Endothelial cell of umbilical vein (primary cell): Measurements from ENCODE around the gene GC. TPM values are rescaled to one million over a fixed set of nuclear protein-coding genes. Genes with fewer than 3 reads are reported as not detected.

Experiments used
- BruUV-seq: library from RNA; stranded (reverse); fragments of 400-500 nt; replicated peaks from 2 replicates; lab custom pipeline; 2021; lab: Mats Ljungman, UMichigan
- CTCF ChIA-PET: fragments of 300-600, 350-600 bp; sonication (Branson Sonifier 250); formaldehyde crosslinking; loops from one replicate; lab custom pipeline; 2021; ENCODE audit warnings: antibody characterized with exemption, inconsistent platforms; lab: Charles Lee
- POLR2A ChIA-PET: fragments of 300-600, 350-600 bp; sonication (Branson Sonifier 250); formaldehyde crosslinking; loops from one replicate; lab custom pipeline; 2021; ENCODE audit warnings: antibody characterized with exemption, inconsistent platforms; lab: Charles Lee
- DNase-seq: peaks from one replicate; pipeline ENCODE4 v3.0.0-alpha.2; 2011; ENCODE audit warnings: low read depth, low spot score
- FAIRE-seq: peaks from 2 replicates; lab custom pipeline; 2011; peaks lifted over from hg19 to GRCh38; lab: Jason Lieb, UNC
- H2AFZ ChIP-seq: 2 replicates; pipeline ENCODE4 v1.6.0; 2012; ENCODE audit warnings: low read depth, low read length, control low read depth, inconsistent platforms
- H3K27ac ChIP-seq: 2 replicates; pipeline ENCODE4 v1.5.1; 2011; ENCODE audit warnings: low read depth, mild to moderate bottlenecking, control low read depth, low read length, moderate library complexity; ENCODE audit not compliant: insufficient read depth
- H3K27me3 ChIP-seq, 2 experiments: 2 replicates each; pipeline versions ENCODE4 v1.6.0 to v1.6.1; 2011; ENCODE audit warnings: low read length in 2 of 2, mixed read lengths in 1 of 2; ENCODE audit not compliant: control insufficient read depth in 2 of 2, insufficient read depth in 2 of 2
- H3K36me3 ChIP-seq, 2 experiments: 2 replicates in 1 of 2; 3 replicates in 1 of 2; pipeline ENCODE4 v1.5.1; 2011; ENCODE audit warnings: low read length in 2 of 2, mild to moderate bottlenecking in 1 of 2, moderate library complexity in 1 of 2; ENCODE audit not compliant: control insufficient read depth in 2 of 2, insufficient read depth in 2 of 2; ENCODE audit errors: extremely low read depth in 1 of 2
- H3K4me1 ChIP-seq: 3 replicates; pipeline ENCODE4 v1.5.1; 2011; ENCODE audit warnings: mild to moderate bottlenecking, low read length; ENCODE audit not compliant: control insufficient read depth, insufficient read depth; ENCODE audit errors: extremely low read depth
- H3K4me2 ChIP-seq: 2 replicates; pipeline ENCODE4 v1.6.1; 2011; ENCODE audit warnings: low read length, control low read depth, mixed read lengths; ENCODE audit not compliant: insufficient read depth
- H3K4me3 ChIP-seq, 3 experiments: fragments of 200-600 bp in 1 of 3; sonication (generic), shearing (Covaris generic) in 1 of 3; replicated peaks in 1 of 3; 2 replicates each; pipeline ENCODE4 v1.5.1; 2011 to 2016; ENCODE audit warnings: control low read depth in 3 of 3, low read length in 3 of 3, mild to moderate bottlenecking in 2 of 3, inconsistent platforms in 1 of 3, low read depth in 1 of 3, moderate library complexity in 1 of 3; ENCODE audit not compliant: insufficient read depth in 1 of 3
- H3K79me2 ChIP-seq: 2 replicates; pipeline ENCODE4 v1.6.0; 2012; ENCODE audit warnings: low read length, inconsistent platforms; ENCODE audit not compliant: control insufficient read depth, insufficient read depth
- H3K9ac ChIP-seq: replicated peaks from 2 replicates; pipeline ENCODE3; 2011; ENCODE audit warnings: low read length, control low read depth; ENCODE audit not compliant: insufficient read depth; ENCODE audit errors: extremely low read depth
- H3K9me1 ChIP-seq: replicated peaks from 3 replicates; pipeline ENCODE4 v1.6.0; 2011; ENCODE audit warnings: mild to moderate bottlenecking, low read length; ENCODE audit not compliant: control insufficient read depth, insufficient read depth; ENCODE audit errors: extremely low read depth
- H3K9me3 ChIP-seq: replicated peaks from 2 replicates; pipeline ENCODE4 v1.5.1; 2012; ENCODE audit warnings: low read length, inconsistent platforms; ENCODE audit not compliant: control insufficient read depth, insufficient read depth
- H4K20me1 ChIP-seq: replicated peaks from 2 replicates; pipeline ENCODE3; 2011; ENCODE audit warnings: mild to moderate bottlenecking, low read length; ENCODE audit not compliant: control insufficient read depth, insufficient read depth; ENCODE audit errors: extremely low read depth
- FOS ChIP-seq: IDR thresholded peaks from 2 replicates; pipeline ENCODE4 v1.6.1; 2011; ENCODE audit warnings: mild to moderate bottlenecking, low read length, moderate library complexity, borderline replicate concordance; ENCODE audit not compliant: insufficient read depth
- MAX ChIP-seq: IDR thresholded peaks from 2 replicates; pipeline ENCODE4 v1.6.1; 2011; ENCODE audit not compliant: insufficient read depth, insufficient read length
- MYC ChIP-seq: IDR thresholded peaks from one replicate; pipeline ENCODE4 v1.6.1; 2011; ENCODE audit warnings: mild to moderate bottlenecking, low read depth, low read length
- POLR2A ChIP-seq: IDR thresholded peaks from 2 replicates; pipeline ENCODE4 v1.6.1; 2012; ENCODE audit warnings: low read depth, mild to moderate bottlenecking, control low read depth, low read length
- dilution Hi-C: fragments of 300-500 bp; cut with MboI; formaldehyde crosslinking; loops from one replicate; pipeline ENCODE4 v1.15.0; 2019; ENCODE audit warnings: low sequenced_read_pairs; ENCODE audit not compliant: extremely low pct_ligation_motif_present
- intact Hi-C: fragments of 100-400 bp; cut with micrococcal nuclease; formaldehyde crosslinking; loops from one replicate; pipeline ENCODE4 v1.10.0; 2022
- polyA plus RNA-seq, 4 experiments: library from polyadenylated mRNA; depleted of rRNA in 3 of 4; stranded (reverse) in 3 of 4; unstranded in 1 of 4; fragments of >200 nt; gene quantifications; 2 replicates each; pipeline versions ENCODE4 v1.2.1 to v1.2.3, GENCODE V29; 2011 to 2012; ENCODE audit warnings: missing spikeins in 1 of 4
- total RNA-seq: library from RNA; stranded (reverse); gene quantifications from 2 replicates; pipeline ENCODE4 v1.2.3, GENCODE V29; 2021

GC gene
- total and polyA plus RNA-seq, 2 donors (not counting 3 experiments of a cell fraction or from before 2014, with no cell fraction given), result not detected

GRCh38 chr4:71765821-71766383, 18.0 kb downstream of the GC start:
- Histone ChIP-seq H3K9me3 (no peaks in the 10 kb centered on the region), H2AFZ (no peak overlapping the region), H3K4me1 (no peaks in the 10 kb centered on the region), H3K27me3 (no peaks in the 10 kb centered on the region), H3K4me2 (no peak overlapping the region), H4K20me1 (no peaks in the 10 kb centered on the region), H3K9ac (no peak overlapping the region), H3K4me3 (no peak overlapping the region), H3K36me3 (no peaks in the 10 kb centered on the region), H3K79me2 (no peaks in the 10 kb centered on the region), H3K9me1 (no peaks in the 10 kb centered on the region), H3K27ac (no peak overlapping the region)
- dilution Hi-C loops (no loop called here), intact Hi-C loops (no loop called here)
- ChIA-PET CTCF (no interaction called here), POLR2A (no interaction called here)
- DNase-seq (no peak), FAIRE-seq (no peak)
- BruUV-seq, result no TSS peak
- TF ChIP-seq POLR2A (no peak), FOS (no peak)

DNA sequence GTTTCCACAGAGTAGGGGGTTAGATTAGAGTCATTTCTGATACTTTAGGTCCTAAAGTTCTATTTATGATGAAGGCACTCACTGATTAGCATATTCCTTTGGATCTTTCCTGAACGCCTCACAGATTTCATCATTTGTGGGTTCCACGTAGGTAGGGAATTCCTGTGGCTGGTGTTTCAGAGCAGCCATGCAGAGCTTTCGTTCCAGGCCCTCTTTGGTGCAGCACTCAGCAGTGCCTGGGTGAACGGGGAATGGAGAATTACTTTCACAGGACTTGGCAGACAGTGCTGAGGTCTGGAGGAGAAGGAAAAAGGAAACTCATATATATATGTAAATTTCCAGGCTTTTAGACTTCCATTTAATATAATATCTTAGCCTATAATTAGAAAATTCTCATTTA, 18.5 kb downstream of the GC start:
- ChIA-PET CTCF (no interaction called here), POLR2A (no interaction called here)
- no peak overlapping the region for H3K4me2 ChIP-seq
- no peaks in the 10 kb centered on the region for H3K9me1 ChIP-seq
- no peaks in the 10 kb centered on the region for H3K27me3 ChIP-seq
- no peaks in the 10 kb centered on the region for H3K79me2 ChIP-seq
- H3K4me3 ChIP-seq, result no peak overlapping the region
- DNase-seq (no peak), FAIRE-seq (no peak)
- no peaks in the 10 kb centered on the region for H3K36me3 ChIP-seq
- dilution Hi-C loops, result no loop called here
- H4K20me1 ChIP-seq, result no peaks in the 10 kb centered on the region
- H3K9ac ChIP-seq, result no peak overlapping the region
- H3K4me1 ChIP-seq, result no peaks in the 10 kb centered on the region
- no peak for TF ChIP-seq POLR2A
- no peak for TF ChIP-seq MYC
- TF ChIP-seq MAX, result no peak
- TF ChIP-seq FOS, result no peak
- H2AFZ ChIP-seq, result no peak overlapping the region
- BruUV-seq, result no TSS peak
- intact Hi-C loops, result no loop called here
- no peak overlapping the region for H3K27ac ChIP-seq
- H3K9me3 ChIP-seq, result no peaks in the 10 kb centered on the region
